ENCODE results near the gene WNT10A. TPM values are rescaled to one million over a fixed set of nuclear protein-coding genes. Genes with fewer than 3 reads are reported as not detected.
"Not testable (repeated sequence)": the region's sequence is repeated elsewhere in the genome, so short reads cannot be mapped to it uniquely, and the experiment has no call there.

The WNT10A gene
- total RNA-seq, 3 donors from 2014 or later = 0.88 to 2.9 TPM; not detected in 1

GRCh38 chr2:218833023-218833609, 47.5 kb upstream of the WNT10A start:
- intact Hi-C loops (cut with DNase I; ENCODE audit: low total_unique reads) = loop anchor here (1.0 to 10.0 kb wide), 2 partner anchors 25 to 118 kb away; partner anchors contain the start of gene TTLL4
- DNase-seq (ENCODE audit: low spot score in 2 of 2) = no peak
- no peaks in the 10 kb centered on the region for H3K36me3 ChIP-seq

GRCh38 chr2:218834685-218835084, 46.0 kb upstream of the WNT10A start:
- Histone ChIP-seq H3K9me3 (peaks cover 0 to 5% of the 10 kb centered on the region in 2 donors), H3K4me3 (no peak overlapping the region), H3K27ac (no peak overlapping the region), H3K4me1 (no peaks in the 10 kb centered on the region), H3K27me3 (no peaks in the 10 kb centered on the region), H3K36me3 (no peaks in the 10 kb centered on the region)
- DNase-seq (ENCODE audit: low spot score in 2 of 2) = no peak
- intact Hi-C loops (cut with DNase I; ENCODE audit: low total_unique reads) = loop anchor here (10.0 kb wide), 1 partner anchor 120 kb away; the partner anchor contains the start of gene TTLL4
- TF ChIP-seq POLR2AphosphoS5 (IDR thresholded peaks at IDR 0.05) (no peak), POLR2A (IDR thresholded peaks at IDR 0.05) (no peak), CTCF (IDR thresholded peaks at IDR 0.05) (no peak)

More at GRCh38 chr2:218833023-218833609, 47.5 kb upstream of the WNT10A start:
- TF ChIP-seq CTCF (IDR thresholded peaks at IDR 0.05) (no peak), POLR2A (IDR thresholded peaks at IDR 0.05) (no peak), POLR2AphosphoS5 (IDR thresholded peaks at IDR 0.05) (no peak)
- H3K4me1 ChIP-seq = no peaks in the 10 kb centered on the region
- H3K27me3 ChIP-seq = no peaks in the 10 kb centered on the region
- peaks cover 0 to 5% of the 10 kb centered on the region in 2 donors for H3K9me3 ChIP-seq
- no peak overlapping the region for H3K4me3 ChIP-seq
- peak overlapping the region in 1 of 2 donors; percentile 32 for H3K27ac ChIP-seq

GRCh38 chr2:218837495-218837894, 43.2 kb upstream of the WNT10A start:
- H3K27ac ChIP-seq = no peak overlapping the region
- H3K4me1 ChIP-seq = no peaks in the 10 kb centered on the region
- no peaks in the 10 kb centered on the region for H3K36me3 ChIP-seq

DNA sequence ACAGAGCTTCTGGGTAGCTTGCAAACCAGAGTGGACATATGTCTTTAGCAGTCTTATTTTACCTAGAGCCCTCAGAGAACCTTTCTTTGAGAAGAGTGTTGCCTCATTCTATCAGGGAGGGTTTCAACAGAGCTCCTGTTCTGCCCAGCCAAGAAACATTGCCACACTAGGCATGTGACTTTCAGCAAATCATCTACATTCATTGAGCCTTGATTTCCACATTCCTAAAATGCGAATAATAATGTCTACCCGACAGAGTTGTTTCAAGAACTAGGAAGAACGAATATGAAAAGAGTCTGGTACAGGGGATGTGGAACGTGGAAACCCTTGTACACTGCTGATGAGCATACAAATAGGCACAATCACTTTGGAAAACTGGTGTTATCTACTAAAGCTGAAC, 41.2 kb upstream of the WNT10A start:
- TF ChIP-seq CTCF (IDR thresholded peaks at IDR 0.05) (no peak), POLR2A (IDR thresholded peaks at IDR 0.05) (no peak), POLR2AphosphoS5 (IDR thresholded peaks at IDR 0.05) (no peak)
- Histone ChIP-seq H3K9me3 (peaks cover 0 to 5% of the 10 kb centered on the region in 2 donors), H3K27me3 (no peaks in the 10 kb centered on the region), H3K36me3 (no peaks in the 10 kb centered on the region), H3K4me3 (no peak overlapping the region), H3K4me1 (no peaks in the 10 kb centered on the region), H3K27ac (no peak overlapping the region)
- intact Hi-C loops (cut with DNase I; ENCODE audit: low total_unique reads) = loop anchor here (10.0 kb wide), 1 partner anchor 125 kb away; the partner anchor contains the start of gene TTLL4
- DNase-seq (ENCODE audit: low spot score in 2 of 2) = no peak

More at GRCh38 chr2:218837495-218837894, 43.2 kb upstream of the WNT10A start:
- no peak for DNase-seq (ENCODE audit: low spot score in 2 of 2)
- Histone ChIP-seq H3K27me3 (no peaks in the 10 kb centered on the region), H3K9me3 (peaks cover 0 to 5% of the 10 kb centered on the region in 2 donors), H3K4me3 (no peak overlapping the region)
- intact Hi-C loops (cut with DNase I; ENCODE audit: low total_unique reads) = loop anchor here (10.0 kb wide), 1 partner anchor 123 kb away; the partner anchor contains the start of gene TTLL4
- TF ChIP-seq CTCF (IDR thresholded peaks at IDR 0.05) = no peak
- no peak for TF ChIP-seq POLR2AphosphoS5 (IDR thresholded peaks at IDR 0.05)
- no peak for TF ChIP-seq POLR2A (IDR thresholded peaks at IDR 0.05)

- Histone ChIP-seq H3K9me3 (peaks cover 0 to 5% of the 10 kb centered on the region in 2 donors), H3K27me3 (no peaks in the 10 kb centered on the region), H3K4me1 (no peaks in the 10 kb centered on the region), H3K36me3 (no peaks in the 10 kb centered on the region), H3K4me3 (no peak overlapping the region), H3K27ac (no peak overlapping the region)
- intact Hi-C loops (cut with DNase I; ENCODE audit: low total_unique reads) = loop anchor here (10.0 kb wide), 1 partner anchor 125 kb away; the partner anchor contains the start of gene TTLL4
- DNase-seq (ENCODE audit: low spot score in 2 of 2) = no peak
- TF ChIP-seq POLR2AphosphoS5 (IDR thresholded peaks at IDR 0.05) = no peak
- TF ChIP-seq POLR2A (IDR thresholded peaks at IDR 0.05) = no peak
- no peak for TF ChIP-seq CTCF (IDR thresholded peaks at IDR 0.05)
These were observed 40.8 kb upstream of the WNT10A start for GRCh38 chr2:218839888-218840287.

DNA sequence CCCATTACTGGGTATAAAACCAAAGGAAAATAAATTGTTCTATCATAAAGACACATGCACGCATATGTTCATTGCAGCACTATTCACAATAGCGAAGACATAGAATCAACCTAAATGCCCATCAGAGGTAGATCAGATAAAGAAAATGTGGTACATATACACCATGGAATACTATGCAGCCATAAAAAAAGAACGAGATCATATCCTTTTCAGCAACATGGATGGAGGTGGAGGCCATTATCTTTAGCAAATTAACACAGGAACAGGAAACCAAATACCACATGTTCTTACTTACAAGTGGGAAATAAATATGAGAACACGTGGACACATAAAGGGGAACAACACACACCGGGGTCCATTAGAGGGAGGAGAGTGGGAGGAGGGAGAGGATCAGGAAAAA, 36.3 kb upstream of the WNT10A start:
- H3K9me3 ChIP-seq; H3K36me3 ChIP-seq; DNase-seq (ENCODE audit: low spot score in 2 of 2); H3K27ac ChIP-seq; H3K4me3 ChIP-seq; H3K27me3 ChIP-seq; H3K4me1 ChIP-seq; intact Hi-C loops (cut with DNase I; ENCODE audit: low total_unique reads): not testable (repeated sequence)

DNA sequence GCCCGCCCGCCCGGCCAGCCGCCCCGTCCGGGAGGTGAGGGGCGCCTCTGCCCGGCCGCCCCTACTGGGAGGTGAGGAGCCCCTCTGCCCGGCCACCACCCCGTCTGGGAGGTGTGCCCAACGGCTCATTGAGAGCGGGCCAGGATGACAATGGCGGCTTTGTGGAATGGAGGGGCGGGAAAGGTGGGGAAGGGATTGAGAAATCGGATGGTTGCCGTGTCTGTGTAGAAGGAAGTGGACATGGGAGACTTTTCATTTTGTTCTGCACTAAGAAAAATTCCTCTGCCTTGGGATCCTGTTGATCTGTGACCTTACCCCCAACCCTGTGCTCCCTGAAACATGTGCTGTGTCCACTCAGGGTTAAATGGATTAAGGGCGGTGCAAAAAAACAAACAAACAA, 33.7 kb upstream of the WNT10A start:
- H3K4me1 ChIP-seq; H3K36me3 ChIP-seq; H3K27me3 ChIP-seq; H3K27ac ChIP-seq; intact Hi-C loops (cut with DNase I; ENCODE audit: low total_unique reads); H3K9me3 ChIP-seq; DNase-seq (ENCODE audit: low spot score in 2 of 2); H3K4me3 ChIP-seq: not testable (repeated sequence)
